Measurements from ENCODE around the gene MAP4K2. TPM values are rescaled to one million over a fixed set of nuclear protein-coding genes. Genes with fewer than 3 reads are reported as not detected.

The MAP4K2 gene
- 19.6 and 20.9 TPM in 2 replicates for total RNA-seq

GRCh38 chr11:64803158-64803845, at the start of gene MAP4K2:
TSS of gene MAP4K2 (minus strand) at chr11:64803214. CDS start at chr11:64803149, 65 bp downstream.

GRCh38 chr11:64844330-64845128, 41.5 kb upstream of the MAP4K2 start, which contains the start of gene CDC42BPG:
TSS of gene CDC42BPG (minus strand) at chr11:64844653. CDS start at chr11:64844569, 84 bp downstream.

GRCh38 chr11:64810271-64810890, 7.4 kb upstream of the MAP4K2 start, which contains the start of gene MEN1:
TSS of gene MEN1 (minus strand) at chr11:64810551. CDS start at chr11:64810109, 442 bp downstream.

DNA sequence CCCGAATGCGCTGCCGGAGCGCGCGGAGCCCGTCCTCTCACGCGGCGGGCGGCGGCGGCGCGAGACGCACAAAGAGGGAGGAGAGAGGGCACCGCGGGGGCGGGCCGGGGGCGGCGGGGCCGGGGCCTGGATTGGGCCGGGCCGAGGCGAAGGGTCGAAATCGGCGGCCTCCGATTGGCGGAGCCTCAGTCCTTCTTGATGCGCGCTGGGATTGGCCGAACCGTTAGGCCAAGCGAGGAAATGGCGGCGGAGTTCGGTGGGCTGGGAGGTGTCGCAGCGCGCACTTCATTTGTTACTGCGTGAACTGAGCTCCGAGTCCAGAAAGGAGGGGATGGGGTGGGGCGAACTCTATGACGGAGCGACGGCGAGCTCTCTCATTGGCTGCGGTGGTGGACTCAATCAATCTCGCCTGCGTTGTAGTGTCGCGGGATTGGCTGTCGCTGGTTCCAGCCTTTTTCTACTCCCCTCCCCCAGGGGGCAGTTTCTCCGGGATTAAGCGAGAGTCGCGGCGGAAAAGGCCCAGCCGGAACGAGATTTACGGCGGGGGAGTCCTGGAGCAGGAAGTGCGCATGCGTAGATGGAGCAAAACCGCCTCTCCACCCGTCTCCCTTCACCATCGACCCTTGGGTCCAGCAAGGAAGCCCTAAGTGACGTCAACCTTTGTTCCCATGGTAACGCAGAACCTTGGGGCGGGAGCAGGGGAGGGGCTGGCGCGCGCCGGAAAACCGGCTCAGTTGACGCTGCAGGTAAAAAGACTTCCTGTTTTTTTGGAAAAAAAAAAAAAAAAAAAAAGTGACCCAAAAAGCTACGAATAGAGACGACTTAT, 24.3 kb downstream of the MAP4K2 start, which contains the start of gene SF1:
Gene SF1 (minus strand): TSS at position 70 of the 826 bp plus-strand sequence. CDS start 150 bp downstream, outside the sequence.

GRCh38 chr11:64759722-64760719, 43.0 kb downstream of the MAP4K2 start, which contains the start of gene PYGM:
TSS of gene PYGM (minus strand) at chr11:64759974. CDS start at chr11:64759898, 76 bp downstream.

DNA sequence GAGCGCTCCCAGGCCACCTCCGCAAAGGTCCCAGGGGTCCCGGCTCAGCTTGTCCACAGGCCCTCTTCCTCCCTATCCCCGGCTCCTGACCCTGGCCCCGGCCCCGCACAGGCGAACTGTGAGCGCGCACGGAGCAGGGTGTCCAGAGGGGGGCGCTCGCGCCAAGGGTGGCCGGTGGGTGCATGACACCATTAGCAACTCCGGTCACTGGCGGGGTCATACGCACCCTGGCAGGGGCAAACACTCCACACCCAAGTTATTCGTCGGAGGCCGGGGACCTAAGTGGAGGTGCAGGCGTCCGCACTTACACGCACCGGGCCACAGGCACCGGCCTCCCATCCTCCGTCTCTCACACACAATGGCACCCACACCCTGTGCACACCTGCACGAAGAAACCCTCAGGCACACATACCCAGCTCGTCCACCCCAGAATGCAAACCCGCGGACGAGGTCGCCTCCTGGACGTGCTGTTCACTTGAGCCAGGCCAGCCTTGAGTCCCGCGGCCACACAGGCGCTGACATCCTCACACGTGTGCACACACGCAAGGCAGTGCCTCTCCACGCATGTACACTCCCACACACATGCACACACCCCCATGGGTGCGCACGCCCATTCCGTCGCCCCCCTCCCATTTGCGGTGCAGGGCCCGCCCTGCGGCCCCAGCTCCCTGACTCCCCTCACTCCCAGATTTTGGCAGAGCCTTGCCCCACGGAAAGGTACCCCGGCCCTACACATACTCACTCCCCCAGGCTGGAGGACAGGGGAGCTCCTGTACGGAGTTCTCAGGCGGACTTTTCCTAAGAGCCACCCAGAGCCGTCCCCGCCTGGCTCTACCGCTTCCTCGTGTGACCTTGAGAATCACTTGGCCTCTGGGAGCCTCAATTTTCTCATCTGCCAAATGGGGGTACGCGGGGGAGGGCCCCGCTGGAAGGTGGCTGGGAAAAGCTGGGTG, 59.1 kb downstream of the MAP4K2 start, which contains the start of gene RASGRP2:
Gene RASGRP2 (minus strand): TSS at position 552 of the 953 bp plus-strand sequence. CDS start 1,276 bp downstream, outside the sequence.

Other genes starting within 250 kb of the MAP4K2 start
- gene SLC22A11, start 247.3 kb downstream of the MAP4K2 start, total RNA-seq, result not detected in 2 replicates
- not detected in 2 replicates for gene SLC22A12, start 212.0 kb downstream of the MAP4K2 start, total RNA-seq
- gene NRXN2, start 80.0 kb downstream of the MAP4K2 start, total RNA-seq, result 107 and 111 TPM in 2 replicates
- gene RASGRP2, start 59.1 kb downstream of the MAP4K2 start, total RNA-seq, result 1.3 and 1.7 TPM in 2 replicates
- 0.81 and 0.97 TPM in 2 replicates for gene PYGM, start 43.2 kb downstream of the MAP4K2 start, total RNA-seq
- 123 and 156 TPM in 2 replicates for gene SF1, start 24.7 kb downstream of the MAP4K2 start, total RNA-seq
- 16.8 and 19.0 TPM in 2 replicates for gene MEN1, start 7.3 kb upstream of the MAP4K2 start, total RNA-seq
- gene CDC42BPG, start 41.4 kb upstream of the MAP4K2 start, total RNA-seq, result 0.12 and 0.32 TPM in 2 replicates
- gene EHD1, start 75.4 kb upstream of the MAP4K2 start, total RNA-seq, result 86.5 and 115 TPM in 2 replicates
- gene ATG2A, start 114.0 kb upstream of the MAP4K2 start, total RNA-seq, result 17.5 and 19.2 TPM in 2 replicates
- gene PPP2R5B, start 121.5 kb upstream of the MAP4K2 start, total RNA-seq, result 12.3 and 14.6 TPM in 2 replicates
- not detected in 2 replicates for gene GPHA2, start 132.7 kb upstream of the MAP4K2 start, total RNA-seq
- gene MAJIN, start 168.9 kb upstream of the MAP4K2 start, total RNA-seq, result not detected in 2 replicates
- 1.2 and 2.3 TPM in 2 replicates for gene BATF2, start 193.8 kb upstream of the MAP4K2 start, total RNA-seq
- gene ARL2, start 210.9 kb upstream of the MAP4K2 start, total RNA-seq, result 71.7 and 85.9 TPM in 2 replicates
- gene SNX15, start 224.2 kb upstream of the MAP4K2 start, total RNA-seq, result 16.6 and 19.4 TPM in 2 replicates
- 7.0 and 9.6 TPM in 2 replicates for gene SAC3D1, start 238.0 kb upstream of the MAP4K2 start, total RNA-seq

All from hair follicle dermal papilla cell (primary cell).